ENCODE data around the gene E2F1. TPM values are rescaled to one million over a fixed set of nuclear protein-coding genes. Genes with fewer than 3 reads are reported as not detected.
"Not testable (repeated sequence)": the region's sequence is repeated elsewhere in the genome, so short reads cannot be mapped to it uniquely, and the experiment has no call there.

The E2F1 gene
- total RNA-seq, 1 donor from 2014 or later: 2.4 TPM

- intact Hi-C loops (cut with DNase I): no loop called here
Measured at GRCh38 chr20:33649201-33649681, 36.9 kb downstream of the E2F1 start.

GRCh38 chr20:33648396-33649004 is 37.7 kb downstream of the E2F1 start:
- Histone ChIP-seq H3K4me3 (no peak overlapping the region), H3K9me3 (no peaks in the 10 kb centered on the region), H3K27me3 (no peaks in the 10 kb centered on the region), H3K4me1 (peaks cover 10% of the 10 kb centered on the region), H3K36me3 (peaks cover 25% of the 10 kb centered on the region), H3K27ac (no peak overlapping the region)
- ATAC-seq (no peak), DNase-seq (peak; percentile 56)
- no peak for TF ChIP-seq CTCF (IDR thresholded peaks at IDR 0.05)
- intact Hi-C loops (cut with DNase I): no loop called here

More at GRCh38 chr20:33649201-33649681, 36.9 kb downstream of the E2F1 start:
- Histone ChIP-seq H3K27ac (no peak overlapping the region), H3K4me3 (no peak overlapping the region), H3K27me3 (no peaks in the 10 kb centered on the region), H3K9me3 (no peaks in the 10 kb centered on the region), H3K4me1 (peaks cover 10% of the 10 kb centered on the region), H3K36me3 (peaks cover 20% of the 10 kb centered on the region)
- TF ChIP-seq CTCF (IDR thresholded peaks at IDR 0.05): no peak
- DNase-seq (peak; percentile 85), ATAC-seq (peak; percentile 78)

- H3K4me1 ChIP-seq: peaks cover 10% of the 10 kb centered on the region
- intact Hi-C loops (cut with DNase I): no loop called here
- peaks cover 32% of the 10 kb centered on the region for H3K36me3 ChIP-seq
- no peaks in the 10 kb centered on the region for H3K9me3 ChIP-seq
- H3K27me3 ChIP-seq: no peaks in the 10 kb centered on the region
- TF ChIP-seq CTCF (IDR thresholded peaks at IDR 0.05): no peak
- no peak overlapping the region for H3K4me3 ChIP-seq
- ATAC-seq (peak; percentile 43), DNase-seq (peak; percentile 58)
- peak overlapping the region; percentile 3 for H3K27ac ChIP-seq
Measured at GRCh38 chr20:33647603-33648395, 38.4 kb downstream of the E2F1 start.

- Histone ChIP-seq H3K27ac (peak overlapping the region; percentile 3), H3K36me3 (peaks cover 33% of the 10 kb centered on the region), H3K4me1 (peaks cover 10% of the 10 kb centered on the region)
- ATAC-seq; H3K27me3 ChIP-seq; H3K9me3 ChIP-seq; H3K4me3 ChIP-seq; intact Hi-C loops (cut with DNase I): not testable (repeated sequence)
- DNase-seq: peak; percentile 13
Measured at GRCh38 chr20:33646959-33647602, 39.1 kb downstream of the E2F1 start.

GRCh38 chr20:33646191-33646590 is 40.0 kb downstream of the E2F1 start:
- ATAC-seq (no peak), DNase-seq (peak; percentile 11)
- H3K27me3 ChIP-seq: no peaks in the 10 kb centered on the region
- H3K4me3 ChIP-seq: no peak overlapping the region
- no peaks in the 10 kb centered on the region for H3K9me3 ChIP-seq
- no peak for TF ChIP-seq CTCF (IDR thresholded peaks at IDR 0.05)
- no peak overlapping the region for H3K27ac ChIP-seq
- H3K4me1 ChIP-seq: peaks cover 10% of the 10 kb centered on the region
- intact Hi-C loops (cut with DNase I): no loop called here
- H3K36me3 ChIP-seq: peaks cover 39% of the 10 kb centered on the region

GRCh38 chr20:33645396-33645795 is 40.8 kb downstream of the E2F1 start:
- intact Hi-C loops (cut with DNase I): no loop called here
- no peak for ATAC-seq
- peaks cover 47% of the 10 kb centered on the region for H3K36me3 ChIP-seq
- H3K27ac ChIP-seq: no peak overlapping the region
- H3K4me3 ChIP-seq: no peak overlapping the region
- H3K27me3 ChIP-seq: no peaks in the 10 kb centered on the region
- no peak for DNase-seq
- no peaks in the 10 kb centered on the region for H3K9me3 ChIP-seq
- H3K4me1 ChIP-seq: peaks cover 10% of the 10 kb centered on the region
- TF ChIP-seq CTCF (IDR thresholded peaks at IDR 0.05): no peak
